ENCODE measurements around the gene FRAS1. TPM values are rescaled to one million over a fixed set of nuclear protein-coding genes. Genes with fewer than 3 reads are reported as not detected.

FRAS1 gene
- total and polyA plus RNA-seq, 9 of the 15 experiments (the other 6 are each of a cell fraction or from before 2014, with no cell fraction given) = under 0.01 to 0.11 (median 0.04) TPM; not detected in 2

- TF ChIP-seq KDM5B (IDR thresholded peaks at IDR 0.05; ENCODE audit: insufficient replicate concordance, low read depth, low read length) = no peak
- TF ChIP-seq E2F3 (CRISPR knock-in tag; IDR thresholded peaks at IDR 0.05) = no peak
- TF ChIP-seq RBFOX2 (IDR thresholded peaks at IDR 0.05; ENCODE audit: low read depth, low read length) = no peak
- TF ChIP-seq CBX5 (IDR thresholded peaks at IDR 0.05; ENCODE audit: borderline replicate concordance, low read depth) = no peak
- TF ChIP-seq BHLHE40 (IDR thresholded peaks at IDR 0.05; ENCODE audit: low read length) = no peak
- no peak for TF ChIP-seq NEUROD1 (IDR thresholded peaks at IDR 0.05; ENCODE audit: borderline replicate concordance, low read depth, low read length, partially characterized antibody)
- TF ChIP-seq KLF6 (CRISPR knock-in tag; IDR thresholded peaks at IDR 0.05; ENCODE audit: borderline replicate concordance) = no peak
- TF ChIP-seq CLOCK (CRISPR knock-in tag; IDR thresholded peaks at IDR 0.05; ENCODE audit: borderline replicate concordance) = no peak
- TF ChIP-seq, protein P1, sequence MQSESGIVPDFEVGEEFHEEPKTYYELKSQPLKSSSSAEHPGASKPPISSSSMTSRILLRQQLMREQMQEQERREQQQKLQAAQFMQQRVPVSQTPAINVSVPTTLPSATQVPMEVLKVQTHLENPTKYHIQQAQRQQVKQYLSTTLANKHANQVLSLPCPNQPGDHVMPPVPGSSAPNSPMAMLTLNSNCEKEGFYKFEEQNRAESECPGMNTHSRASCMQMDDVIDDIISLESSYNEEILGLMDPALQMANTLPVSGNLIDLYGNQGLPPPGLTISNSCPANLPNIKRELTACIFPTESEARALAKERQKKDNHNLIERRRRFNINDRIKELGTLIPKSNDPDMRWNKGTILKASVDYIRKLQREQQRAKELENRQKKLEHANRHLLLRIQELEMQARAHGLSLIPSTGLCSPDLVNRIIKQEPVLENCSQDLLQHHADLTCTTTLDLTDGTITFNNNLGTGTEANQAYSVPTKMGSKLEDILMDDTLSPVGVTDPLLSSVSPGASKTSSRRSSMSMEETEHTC (IDR thresholded peaks at IDR 0.05) = no peak
- TF ChIP-seq NFYB (IDR thresholded peaks at IDR 0.05; ENCODE audit: extremely low read depth, insufficient read length) = no peak
- TF ChIP-seq NR4A1 (CRISPR knock-in tag; IDR thresholded peaks at IDR 0.05) = no peak
- TF ChIP-seq NR4A1 (tag; IDR thresholded peaks at IDR 0.05) = no peak
- no peak for TF ChIP-seq ZBED1 (IDR thresholded peaks at IDR 0.05)
- TF ChIP-seq ZNF407 (IDR thresholded peaks at IDR 0.05; ENCODE audit: low read depth) = no peak
- no peak; the same call in 1 of the 2 replicates for TF ChIP-seq SMARCA4 (IDR thresholded peaks at IDR 0.05)
- no peak for TF ChIP-seq ZSCAN32 (CRISPR knock-in tag; IDR thresholded peaks at IDR 0.05)
- no peak for TF ChIP-seq FOXA1 (IDR thresholded peaks at IDR 0.05; ENCODE audit: borderline replicate concordance)
- TF ChIP-seq TRIM24 (IDR thresholded peaks at IDR 0.05) = peak in 1 of 2 experiments; percentile 10; a peak in 1 of 4 replicates
These were observed 527.9 kb downstream of the FRAS1 start (continued) for GRCh38 chr4:78584863-78585547.
